ENCODE results near the gene DDX20.

The DDX20 gene

DNA sequence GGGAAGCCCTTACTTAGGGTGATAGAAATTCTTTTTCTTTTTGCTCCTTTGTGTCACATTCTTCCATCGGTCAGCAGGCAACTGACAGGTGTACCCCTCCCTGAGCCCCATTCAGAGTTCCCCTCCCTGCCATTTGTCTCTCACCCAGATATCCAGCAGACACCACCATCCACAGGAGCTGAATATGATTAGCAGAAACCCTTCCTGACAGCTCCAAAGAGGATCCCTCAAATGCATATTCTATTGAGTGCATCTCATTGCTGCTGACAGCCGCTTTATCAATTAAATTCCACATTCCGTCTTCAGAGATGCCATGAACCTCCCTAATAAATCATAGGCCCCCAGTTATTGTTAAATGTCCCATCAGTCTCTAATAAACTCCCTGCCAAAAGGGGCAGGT lies 6.1 kb upstream of the DDX20 start:
- DNase-seq, result no peak

DNA sequence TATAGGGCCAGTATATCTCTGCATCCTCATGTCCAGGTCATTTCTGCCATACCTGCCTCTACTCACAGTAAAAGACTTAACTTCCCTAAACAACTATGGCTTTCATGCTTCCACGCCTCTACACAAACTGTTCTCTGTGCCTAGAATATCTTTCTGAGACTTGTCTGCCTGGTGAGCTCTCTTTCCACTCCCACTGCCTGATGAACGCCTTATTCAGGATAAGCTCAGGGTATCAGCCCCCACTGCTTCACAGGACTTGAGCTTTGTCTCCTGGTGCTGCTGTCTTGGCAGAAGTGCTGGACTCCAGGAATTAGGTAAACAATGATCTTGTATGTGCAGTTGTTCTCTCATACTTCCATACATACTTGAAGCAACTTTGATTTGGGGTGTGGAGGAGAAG lies 4.8 kb upstream of the DDX20 start:
- DNase-seq, result no peak

DNA sequence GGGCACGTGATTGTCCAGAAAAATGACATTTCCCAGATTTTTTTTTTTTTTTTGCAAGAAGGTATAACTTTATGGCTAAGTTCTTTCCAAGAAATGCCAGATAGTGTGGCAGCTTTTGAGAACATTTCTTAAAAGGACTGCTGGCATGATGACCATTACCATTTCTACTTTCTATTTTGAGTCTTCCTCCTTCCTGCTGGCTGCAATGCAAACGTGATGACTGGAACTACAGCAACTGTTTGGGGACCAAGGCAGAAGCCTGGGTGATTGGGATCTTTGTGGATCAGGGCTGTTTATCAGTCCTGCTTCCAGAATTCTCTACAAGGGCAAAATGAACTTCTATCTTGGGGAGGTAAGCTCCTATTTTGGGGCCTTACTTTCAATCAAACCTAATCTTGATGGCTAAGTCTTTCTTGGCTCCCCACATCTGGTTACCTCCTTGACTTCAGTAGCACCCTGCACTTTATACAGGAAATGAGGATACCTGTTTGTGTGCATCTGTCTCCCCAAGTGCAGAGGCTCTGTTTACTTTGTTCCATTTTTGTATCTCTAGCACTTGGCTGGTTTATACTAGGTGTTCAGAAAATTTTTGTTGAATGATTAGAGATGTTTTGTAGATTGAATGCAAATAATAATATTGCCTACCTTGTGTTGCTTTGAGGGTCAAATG lies 3.7 kb upstream of the DDX20 start:
- DNase-seq, result no peak

DNA sequence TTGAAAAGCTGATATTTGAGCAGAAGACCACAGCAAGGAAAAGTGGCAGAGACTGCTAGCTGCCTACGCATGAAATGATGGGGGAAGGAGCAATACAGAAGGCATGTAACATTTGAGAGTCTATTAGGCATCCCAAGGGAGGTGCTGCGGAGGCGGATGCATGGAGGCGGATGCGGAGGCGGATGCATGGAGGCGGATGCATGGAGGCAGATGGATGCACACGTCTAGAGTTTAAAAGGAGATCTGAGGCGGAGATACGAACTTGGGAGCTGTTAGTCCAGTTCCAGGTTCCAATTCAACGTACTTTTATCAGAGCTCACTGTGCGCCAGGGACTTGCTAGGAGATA lies 744 bp upstream of the DDX20 start:
- DNase-seq, result peak; percentile 35

DNA sequence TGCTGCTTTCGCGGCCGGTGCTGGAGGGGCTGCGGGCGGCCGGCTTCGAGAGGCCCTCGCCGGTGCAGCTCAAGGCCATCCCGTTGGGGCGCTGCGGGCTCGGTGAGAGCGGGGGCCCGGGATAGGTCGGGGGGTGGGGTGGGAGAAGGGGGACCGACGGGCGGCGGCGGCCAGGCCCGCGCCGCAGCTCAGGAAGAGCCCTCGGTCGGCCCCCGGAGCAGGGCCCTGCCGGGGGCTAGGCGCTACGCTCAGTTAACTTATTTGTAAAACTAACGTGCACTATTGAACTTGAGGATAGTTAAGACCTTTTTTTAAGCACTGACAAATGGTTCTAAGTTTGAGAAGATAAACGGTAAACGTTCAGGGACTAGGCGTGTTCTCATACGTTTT lies 418 bp downstream of the DDX20 start:
- no peak for DNase-seq

DNA sequence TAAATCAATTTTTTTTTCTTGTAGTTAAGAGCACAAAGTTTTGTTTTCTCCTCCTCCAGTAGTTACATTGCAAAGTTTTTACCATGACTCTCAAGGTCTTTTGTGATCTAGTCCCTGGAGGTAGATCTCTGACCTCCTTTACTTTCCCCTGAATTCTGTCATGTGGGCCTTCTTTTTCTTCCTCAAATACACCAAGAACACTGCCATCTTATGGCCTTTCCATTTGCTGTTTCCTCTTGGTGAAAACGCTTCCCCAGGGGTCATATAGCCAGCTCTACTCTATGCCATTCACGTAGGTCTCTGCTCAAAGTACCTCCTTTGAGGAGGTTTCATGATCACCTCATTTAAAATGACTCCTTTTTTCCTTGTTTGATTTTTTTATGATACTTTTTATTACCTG lies 2.7 kb downstream of the DDX20 start:
- DNase-seq, result no peak

DNA sequence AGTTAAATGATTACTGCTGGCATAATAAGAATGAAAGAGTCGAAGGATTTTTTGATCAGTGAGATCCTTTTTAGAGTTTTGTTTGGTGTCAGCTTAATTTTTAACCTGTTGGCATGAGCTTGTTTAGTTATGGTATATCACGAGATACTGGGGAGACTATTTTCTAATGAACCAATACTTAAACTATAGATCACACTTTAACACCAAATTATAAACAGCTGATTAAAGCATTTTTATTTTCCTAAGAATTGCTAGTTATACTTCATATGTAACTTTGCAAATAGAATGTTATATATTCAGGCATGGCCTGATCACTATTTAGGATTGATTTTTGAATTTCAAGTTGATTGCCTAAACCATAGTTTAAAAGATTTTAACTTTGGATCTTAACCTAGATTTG lies 6.0 kb downstream of the DDX20 start:
- no peak for DNase-seq

DNA sequence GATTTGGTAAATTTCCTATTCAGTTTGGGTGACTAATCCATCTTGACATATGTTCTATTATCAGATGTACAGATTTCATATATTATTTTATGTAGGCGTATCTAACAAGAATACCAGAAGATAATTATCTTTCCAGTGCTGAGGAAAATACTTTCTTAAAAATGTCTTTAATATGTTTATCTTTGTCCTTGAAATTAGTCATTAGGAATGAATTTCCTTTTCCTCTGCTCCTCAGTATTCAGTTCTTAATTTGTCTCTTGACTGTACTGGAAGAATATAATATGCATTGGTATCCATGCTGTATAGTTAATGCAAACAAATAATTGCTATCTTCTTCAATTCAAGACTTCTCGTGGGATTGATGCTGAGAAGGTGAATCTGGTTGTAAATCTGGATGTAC lies 6.6 kb downstream of the DDX20 start:
- no peak for DNase-seq

DNA sequence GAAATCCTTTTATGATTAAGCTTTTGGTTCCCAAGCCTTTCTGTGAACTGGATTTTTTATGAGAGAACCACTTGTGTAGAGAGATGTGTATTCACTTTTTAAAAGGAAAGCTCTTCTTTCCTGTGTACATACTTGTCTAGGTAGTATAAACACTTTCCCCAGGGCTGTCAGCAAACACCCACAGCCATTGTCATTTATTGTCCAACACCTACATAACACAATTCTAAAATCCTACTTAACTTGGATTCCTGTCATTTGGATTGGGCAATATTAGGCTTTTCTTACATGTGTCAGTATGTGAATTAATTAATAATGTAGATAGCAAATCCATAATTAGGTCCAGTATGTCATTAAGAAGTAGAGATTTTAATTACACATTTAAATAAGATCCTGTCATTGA lies 12.3 kb downstream of the DDX20 start:
- no peak for DNase-seq

DNA sequence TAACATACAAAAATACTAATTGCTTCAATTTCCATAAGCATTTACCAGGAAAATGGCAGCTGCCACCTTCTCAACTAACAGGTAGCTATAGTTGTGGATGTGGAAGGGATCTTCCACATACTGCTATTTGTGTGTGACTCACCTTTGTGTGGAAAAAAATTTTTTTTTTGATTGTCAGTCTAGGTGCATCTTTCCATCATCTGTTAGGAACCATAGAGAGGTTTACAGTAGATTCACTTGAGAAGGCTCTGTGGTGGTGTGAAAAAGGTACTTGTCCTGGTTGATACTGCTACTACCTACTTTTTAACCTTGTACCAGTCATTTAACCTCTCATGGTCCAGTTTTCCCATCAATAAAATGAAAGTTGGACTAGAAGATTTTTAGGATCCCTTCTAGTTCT lies 12.9 kb downstream of the DDX20 start:
- DNase-seq, result no peak

DNA sequence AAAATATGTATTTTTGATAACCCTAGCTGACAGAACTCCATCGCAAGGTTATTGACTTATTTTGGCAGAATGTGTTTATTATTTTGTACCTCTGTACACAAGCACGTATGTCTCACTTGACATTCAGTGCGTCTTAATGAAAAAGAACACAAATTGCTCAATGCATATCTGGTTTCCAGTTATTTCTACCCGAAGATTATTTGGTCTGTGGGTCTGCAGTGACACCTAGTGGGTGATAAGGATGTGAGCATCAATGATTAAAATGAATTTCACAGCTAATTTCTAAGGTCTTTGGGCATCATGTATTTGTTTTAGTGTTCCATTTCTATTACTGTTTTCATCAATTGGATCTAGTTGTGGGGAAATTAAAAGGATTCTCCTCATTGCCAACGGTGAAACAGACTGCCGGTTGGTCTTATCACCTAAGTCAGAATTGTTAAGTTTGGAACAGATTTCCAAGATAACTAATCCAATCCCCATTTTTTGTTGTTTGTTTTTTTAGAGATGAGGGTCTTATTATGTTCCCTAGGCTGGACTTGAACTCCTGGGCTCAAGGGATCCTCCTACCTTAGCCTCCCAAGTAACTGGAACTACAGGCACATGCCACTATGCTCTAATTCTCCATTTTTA lies 13.9 kb downstream of the DDX20 start:
- peak; percentile 61 for DNase-seq

DNA sequence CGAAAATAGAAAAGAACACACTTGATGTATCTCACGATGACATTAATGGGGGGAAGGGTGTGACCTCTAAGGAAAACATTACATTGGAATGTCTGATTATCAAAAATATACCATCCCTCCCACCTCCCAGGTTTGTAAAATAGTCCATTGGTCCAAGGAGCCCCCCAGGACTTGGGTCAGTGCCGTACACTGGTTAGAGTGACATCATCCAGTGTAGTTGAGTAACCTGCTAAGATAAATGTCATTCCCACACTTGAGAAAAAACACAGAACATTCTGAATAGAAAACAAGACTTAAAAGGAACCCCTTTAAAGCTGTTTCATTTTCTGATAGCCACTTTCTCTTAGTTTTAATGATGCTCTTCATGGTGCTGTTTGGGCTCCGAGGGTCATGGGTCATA lies 15.2 kb downstream of the DDX20 start:
- no peak for DNase-seq

DNA sequence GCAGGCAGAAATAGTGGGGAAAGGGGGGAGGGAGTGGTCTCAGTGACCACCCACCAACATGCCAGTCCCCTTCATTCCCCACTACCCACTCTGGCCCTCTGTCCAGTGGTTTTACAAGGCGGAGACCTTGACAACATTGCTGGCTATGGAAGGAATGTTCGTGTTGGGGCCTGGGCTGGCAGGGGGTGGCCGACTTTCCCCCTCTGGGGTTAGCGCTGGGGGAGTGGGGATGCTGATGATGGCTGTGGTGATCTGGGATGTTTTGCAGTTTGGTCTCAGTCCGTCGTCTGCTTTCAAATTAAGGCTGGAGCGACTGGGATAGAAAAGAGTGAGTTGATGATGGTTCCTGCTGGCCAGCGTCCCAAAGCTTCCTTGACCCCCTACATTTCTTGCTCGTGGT lies 20.3 kb downstream of the DDX20 start:
- DNase-seq, result no peak

DNA sequence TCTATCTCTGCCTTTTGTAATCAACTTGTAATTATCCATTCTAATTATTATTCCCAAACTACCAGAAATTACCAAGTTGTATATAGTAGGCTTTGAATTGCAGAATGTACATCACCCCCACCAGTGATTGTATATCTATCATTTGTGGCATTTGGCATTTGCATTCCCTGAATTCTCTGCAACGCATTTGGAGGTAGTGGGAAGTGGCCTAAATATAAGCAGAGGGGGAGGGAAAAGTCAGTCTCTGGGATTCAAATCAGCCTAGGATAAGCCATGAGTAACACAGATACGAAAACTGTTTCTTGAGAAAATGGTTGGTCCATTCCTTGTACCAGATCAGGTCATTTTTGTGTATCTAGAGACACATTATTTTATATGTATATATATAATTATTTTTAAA lies 20.7 kb downstream of the DDX20 start:
- DNase-seq, result no peak

DNA sequence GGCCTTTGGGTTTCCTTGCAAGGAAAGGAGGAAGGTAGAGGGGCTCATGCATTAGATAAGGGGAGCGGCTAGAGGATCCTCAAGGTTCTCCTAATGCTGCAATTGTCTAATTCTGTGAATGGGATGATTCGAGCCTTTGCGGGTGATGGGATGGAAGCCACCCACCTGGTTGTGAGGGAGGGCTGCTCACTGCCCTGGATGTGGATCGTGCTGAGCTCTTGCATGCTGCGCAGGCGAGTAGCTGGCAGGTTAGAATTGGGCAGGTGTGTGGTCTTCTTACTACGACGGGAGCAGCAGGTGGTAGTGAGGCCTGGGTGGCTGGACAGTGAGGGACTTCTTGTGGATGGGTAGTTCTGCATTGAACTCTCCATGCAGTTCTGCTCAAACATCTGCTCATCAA lies 21.2 kb downstream of the DDX20 start:
- DNase-seq, result no peak

DNA sequence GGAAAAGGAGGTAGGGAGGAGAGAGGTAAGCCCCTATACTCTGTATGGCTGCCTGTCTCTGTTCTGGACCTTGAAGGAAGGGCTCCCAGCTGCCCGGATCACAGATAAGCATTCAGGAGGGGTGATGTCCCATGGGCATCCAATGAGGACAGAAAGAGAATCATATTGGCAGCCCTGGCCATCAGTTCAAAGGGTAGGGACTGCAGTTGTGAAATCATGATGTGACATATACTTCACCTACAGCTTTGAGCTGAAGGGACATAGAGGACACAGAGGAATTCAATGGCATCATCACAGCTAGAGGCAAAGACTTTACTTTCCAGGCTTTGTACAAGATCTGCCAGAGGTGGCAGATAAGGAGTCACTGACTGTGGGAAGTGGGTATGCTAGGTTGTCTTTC lies 21.6 kb downstream of the DDX20 start:
- DNase-seq, result no peak

DNA sequence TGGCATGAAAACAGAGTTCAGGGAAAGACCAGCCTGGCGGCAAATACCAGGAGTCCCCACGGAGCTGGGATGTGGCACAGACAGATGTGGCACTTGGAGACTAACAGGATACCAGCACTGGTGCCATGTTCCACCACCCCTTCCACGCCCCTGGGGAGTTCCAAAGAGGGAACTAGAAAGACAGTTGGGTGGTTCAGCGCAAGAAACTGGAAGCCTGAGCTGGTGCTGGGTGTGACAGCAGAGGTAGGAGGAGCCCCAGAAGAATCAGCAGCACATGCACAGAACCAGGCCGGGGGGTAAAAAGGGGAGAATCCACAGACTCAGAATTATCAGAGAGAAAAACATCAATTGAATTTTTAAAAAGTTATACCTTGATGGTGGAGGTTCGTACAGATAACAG lies 22.4 kb downstream of the DDX20 start:
- no peak for DNase-seq

DNA sequence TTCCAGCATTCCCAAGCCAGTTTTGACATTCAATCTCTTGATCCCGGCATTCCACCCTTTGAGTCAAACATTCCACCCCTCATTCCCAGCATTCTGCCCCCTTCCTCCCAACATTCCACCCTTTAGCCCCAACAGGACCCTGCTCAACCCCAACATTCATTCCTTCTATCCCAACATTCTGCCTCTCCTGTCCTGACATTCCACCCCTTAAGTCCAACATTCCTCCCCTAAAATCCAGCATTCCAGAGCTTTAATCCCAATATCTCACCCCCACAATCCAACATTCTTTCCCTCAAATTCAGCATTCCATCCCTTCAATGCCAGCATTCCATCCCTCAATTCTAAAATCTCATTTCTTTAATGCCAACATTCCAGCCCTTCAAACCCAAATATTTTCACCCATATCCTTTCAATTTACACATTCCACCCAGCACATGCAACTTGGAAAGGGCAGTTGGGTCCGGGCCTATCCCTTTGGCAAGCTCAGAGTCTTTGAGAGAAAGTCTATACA lies 22.9 kb downstream of the DDX20 start:
- DNase-seq, result no peak

DNA sequence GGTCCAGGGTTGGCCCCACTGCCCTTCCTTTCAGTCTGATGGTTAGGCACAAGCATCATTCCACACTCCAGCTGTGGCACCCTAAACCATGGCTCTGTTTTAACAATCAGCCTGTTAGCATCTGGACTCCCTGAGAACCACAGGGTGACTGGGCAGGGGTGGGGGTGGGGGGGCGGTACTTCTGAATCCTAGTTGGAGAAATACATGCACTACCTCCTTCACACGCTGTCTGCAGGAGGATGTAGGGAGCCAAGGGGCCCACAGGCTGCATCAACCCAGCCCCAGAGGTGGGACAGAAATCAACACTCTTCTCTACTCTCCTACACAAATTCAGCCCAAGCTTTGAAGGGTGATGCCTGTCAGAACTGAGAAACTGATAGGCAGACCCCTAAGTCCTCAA lies 23.8 kb downstream of the DDX20 start:
- no peak for DNase-seq

DNA sequence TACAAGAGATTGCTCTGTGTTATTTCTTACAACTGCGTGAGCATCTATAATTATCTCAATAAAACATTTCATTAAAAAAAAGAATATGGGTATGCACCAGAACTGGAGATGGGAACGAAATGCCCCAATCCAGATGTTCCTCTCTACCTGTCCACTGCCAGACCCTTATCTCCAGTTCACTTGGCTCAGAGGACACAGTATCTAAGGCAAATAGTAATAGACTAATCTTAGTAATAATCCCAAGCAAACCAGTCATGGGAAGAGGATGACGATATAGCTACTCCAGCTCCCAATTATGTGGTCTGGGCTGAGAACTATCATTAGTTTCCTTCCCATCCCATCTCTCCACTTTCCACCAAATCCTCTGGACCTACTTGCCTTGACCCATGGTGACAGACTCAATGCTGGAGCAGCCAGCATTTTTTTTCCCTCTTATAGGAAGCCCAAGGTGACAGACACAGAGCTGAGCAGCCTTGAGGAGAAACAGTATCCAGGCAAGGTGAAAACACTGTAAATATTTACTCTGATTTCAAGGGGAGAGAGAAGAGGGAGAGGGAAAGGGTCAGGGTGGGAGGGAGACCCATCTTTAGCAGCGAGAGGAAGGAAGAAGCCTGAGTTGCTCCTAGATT lies 28.7 kb downstream of the DDX20 start:
- DNase-seq, result no peak

DNA sequence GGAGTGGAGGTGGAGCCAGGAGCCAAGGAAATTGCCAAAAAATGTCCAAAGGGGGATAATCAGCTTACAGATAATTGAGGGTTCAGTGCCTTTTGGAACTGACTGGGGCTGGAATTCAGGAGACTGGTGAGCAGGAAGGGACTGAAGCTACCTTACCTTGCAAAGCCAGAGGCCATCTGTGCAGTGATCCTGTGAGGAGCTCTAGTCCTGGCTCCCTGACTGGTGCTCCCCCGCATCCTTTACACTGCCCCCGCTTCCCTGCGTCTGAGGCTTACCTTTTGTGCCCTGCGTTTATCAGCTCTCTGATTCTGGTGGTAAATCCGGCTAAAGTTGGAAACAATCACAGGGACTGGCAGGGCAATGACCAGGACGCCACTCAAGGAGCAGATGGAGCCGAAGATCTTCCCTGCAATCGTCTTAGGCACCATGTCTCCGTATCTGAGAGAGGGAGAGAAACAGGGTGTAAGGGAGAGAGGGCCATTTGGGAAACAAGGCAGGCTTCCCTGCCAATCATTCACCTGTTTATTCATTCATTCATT lies 31.0 kb downstream of the DDX20 start:
- no peak for DNase-seq

DNA sequence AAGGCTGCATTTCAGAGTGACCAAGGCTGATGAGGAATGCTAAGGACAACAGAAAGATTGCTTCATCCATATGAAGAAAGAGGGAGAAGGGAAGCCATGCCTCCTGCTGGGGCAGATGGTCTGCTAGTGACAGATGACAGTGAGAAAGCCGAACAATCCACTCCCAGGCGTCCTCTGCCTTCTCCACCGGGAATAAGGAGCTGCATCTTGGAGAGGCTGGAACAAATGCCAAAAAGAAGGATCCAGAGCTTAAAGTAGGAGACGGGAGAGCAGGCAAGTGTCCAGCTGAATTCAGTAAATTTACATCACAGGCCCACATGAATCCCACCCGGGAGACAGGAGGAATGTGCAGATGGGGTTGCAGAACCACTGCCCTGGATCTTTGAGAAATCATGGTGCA lies 33.4 kb downstream of the DDX20 start:
- DNase-seq, result no peak

DNA sequence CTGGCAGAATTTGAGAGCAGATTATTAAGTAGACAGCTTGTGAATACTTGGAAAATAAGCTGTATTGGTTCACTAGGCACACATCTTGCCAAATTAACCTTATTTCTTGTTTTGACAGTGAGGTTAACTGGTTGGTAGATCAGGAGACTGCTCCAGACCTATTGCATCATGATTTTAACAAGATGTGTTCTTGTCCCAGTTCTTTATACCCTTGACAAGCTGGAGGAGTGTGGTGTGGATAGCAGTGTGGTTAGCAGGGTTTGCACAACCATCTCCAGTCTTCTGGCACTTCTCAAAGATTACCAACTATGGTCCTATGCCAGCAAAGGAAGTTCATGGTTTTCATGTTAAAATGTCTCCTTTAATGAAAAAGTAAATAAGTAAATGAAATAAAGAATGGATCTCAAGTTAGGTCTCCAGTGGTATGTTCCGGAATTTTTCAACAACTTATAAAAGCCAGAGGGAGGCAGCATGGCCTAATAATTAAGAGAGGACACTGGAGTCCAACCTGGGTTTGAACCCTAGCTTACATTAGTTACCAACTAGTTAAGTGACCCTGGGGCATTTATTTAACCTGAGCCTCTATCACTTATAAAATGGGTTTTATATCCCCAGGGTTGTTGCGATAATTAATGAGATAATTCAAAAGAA lies 34.1 kb downstream of the DDX20 start:
- no peak for DNase-seq

DNA sequence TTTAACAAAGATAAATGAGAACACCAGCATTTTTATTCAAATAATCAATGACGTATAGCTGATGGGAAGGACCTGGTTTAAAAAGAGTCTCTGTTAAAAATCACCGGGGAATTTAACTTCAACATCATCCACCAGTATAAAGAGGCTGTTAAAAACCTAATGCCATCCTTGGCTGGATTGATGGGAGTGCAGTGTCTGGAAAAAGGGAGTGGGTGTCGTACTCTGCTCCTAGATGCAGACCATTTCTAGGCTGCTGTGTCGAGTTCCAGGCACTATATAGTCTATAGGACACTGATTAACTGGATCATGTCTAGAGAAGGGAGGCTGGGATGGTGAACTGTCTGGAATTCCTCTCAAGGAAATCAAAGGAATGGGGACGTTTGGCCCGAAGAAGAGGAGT lies 36.1 kb downstream of the DDX20 start:
- no peak for DNase-seq

Measured in activated CD4-positive, alpha-beta T cell treated with anti-CD3 and anti-CD28 coated beads, Interleukin-2, amount 50 U/mL, for 16 hours (primary cell).